Type B pancreatic cell (in vitro differentiated cells): ENCODE measurements around the gene HIKESHI. TPM values are rescaled to one million over a fixed set of nuclear protein-coding genes. Genes with fewer than 3 reads are reported as not detected.
A peak's percentile ranks its signal among the peaks of the same experiment; 100 is the strongest.
"Not testable (repeated sequence)": the region's sequence is repeated elsewhere in the genome, so short reads cannot be mapped to it uniquely, and the experiment has no call there.

ENCODE experiments used
- DNase-seq: peaks from one replicate; pipeline ENCODE4 v3.0.0; 2021; ENCODE audit warnings: mixed read lengths; ENCODE audit not compliant: unreplicated experiment; ENCODE audit errors: extremely low spot score
- H3K27ac Mint-ChIP-seq: 2 replicates; pipeline ENCODE4 v1.8.0; 2021; ENCODE audit warnings: mild to moderate bottlenecking, mixed read lengths
- H3K27me3 Mint-ChIP-seq: 2 replicates; pipeline ENCODE4 v1.8.0; 2021; ENCODE audit warnings: mixed read lengths
- H3K36me3 Mint-ChIP-seq: 2 replicates; pipeline ENCODE4 v1.8.0; 2021; ENCODE audit warnings: mixed read lengths
- H3K4me1 Mint-ChIP-seq: one replicate; pipeline ENCODE4 v1.8.0; 2021; ENCODE audit warnings: mixed read lengths; ENCODE audit not compliant: unreplicated experiment
- H3K4me3 Mint-ChIP-seq: 2 replicates; pipeline ENCODE4 v1.8.0; 2021; ENCODE audit warnings: mild to moderate bottlenecking, mixed read lengths
- H3K9me3 Mint-ChIP-seq: 2 replicates; pipeline ENCODE4 v1.8.0; 2021; ENCODE audit warnings: mixed read lengths
- CTCF ChIP-seq: fragments of 200-600 bp; sonication (generic); conservative IDR thresholded peaks from 2 replicates; pipeline ENCODE4 v1.5.0; 2021; ENCODE audit warnings: antibody characterized with exemption, mild to moderate bottlenecking
- total RNA-seq: library from RNA; stranded (reverse); gene quantifications from 2 replicates; pipeline ENCODE4 v1.2.1, GENCODE V29; 2021; ENCODE audit warnings: low replicate concordance

The HIKESHI gene
- total RNA-seq, 1 donor from 2014 or later: 40.4 TPM

DNA sequence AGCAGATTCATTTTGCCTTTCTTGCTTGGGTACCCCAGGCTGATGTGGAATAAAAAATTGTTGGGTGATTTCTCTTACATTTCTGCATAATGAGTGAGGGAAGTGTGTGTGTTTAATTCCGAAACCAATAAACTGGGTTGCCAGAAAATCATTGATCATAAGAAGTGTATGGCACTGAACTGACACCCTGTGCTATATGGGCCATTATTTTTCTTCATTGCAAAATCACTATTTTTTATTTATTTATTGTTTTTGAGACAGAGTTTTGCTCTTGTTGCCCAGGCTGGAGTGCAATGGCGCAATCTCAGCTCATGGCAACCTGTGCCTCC, 14.6 kb upstream of the HIKESHI start:
- Mint-ChIP-seq H3K27ac (no peak overlapping the region), H3K36me3 (peaks cover 5% of the 10 kb centered on the region), H3K4me3 (no peak overlapping the region), H3K9me3 (no peaks in the 10 kb centered on the region), H3K27me3 (no peaks in the 10 kb centered on the region), H3K4me1 (no peaks in the 10 kb centered on the region)
- no peak for TF ChIP-seq CTCF
- no peak for DNase-seq

- H3K36me3 Mint-ChIP-seq: no peaks in the 10 kb centered on the region
- no peak for DNase-seq
- H3K27ac Mint-ChIP-seq: peak overlapping the region; percentile 13
- TF ChIP-seq CTCF: no peak
- H3K4me1 Mint-ChIP-seq: no peaks in the 10 kb centered on the region
- no peaks in the 10 kb centered on the region for H3K9me3 Mint-ChIP-seq
- no peak overlapping the region for H3K4me3 Mint-ChIP-seq
- no peaks in the 10 kb centered on the region for H3K27me3 Mint-ChIP-seq
Measured at GRCh38 chr11:86288776-86289507, 13.1 kb upstream of the HIKESHI start.

DNA sequence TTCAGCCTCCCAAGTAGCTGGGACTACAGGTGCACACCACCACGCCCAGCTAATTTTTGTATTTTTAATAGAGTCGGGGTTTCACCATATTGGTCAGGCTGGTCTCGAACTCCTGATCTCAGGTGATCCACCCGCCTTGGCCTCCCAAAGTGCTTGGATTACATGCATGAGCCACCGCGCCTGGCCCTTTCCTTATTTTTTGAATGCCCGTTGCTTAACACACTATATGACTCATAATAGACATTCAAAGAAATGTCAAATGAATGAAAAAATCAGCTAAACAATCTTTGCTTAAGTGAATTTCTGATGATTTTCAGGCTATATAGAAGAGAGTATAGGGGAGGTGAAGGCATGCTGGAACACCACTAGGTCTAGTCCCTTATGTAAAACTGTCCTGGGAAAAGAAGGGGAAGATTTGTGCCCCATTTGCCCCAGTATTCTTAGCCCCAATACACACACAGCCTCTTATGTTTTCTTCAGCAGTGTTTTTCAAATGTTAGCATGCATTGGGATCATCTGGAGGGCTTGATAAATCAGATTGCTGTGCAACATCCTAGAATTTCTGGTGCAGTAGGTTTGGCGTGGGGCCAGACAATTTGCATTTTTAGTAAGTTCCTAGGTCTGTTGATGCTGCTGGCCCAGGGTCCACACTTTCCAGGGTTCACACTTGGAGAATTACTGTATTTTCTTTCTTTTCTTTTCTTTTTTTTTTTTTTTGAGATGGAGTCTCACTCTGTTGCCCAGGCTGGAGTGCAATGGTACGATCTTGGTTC, 12.3 kb upstream of the HIKESHI start:
- not testable (repeated sequence) for H3K4me3 Mint-ChIP-seq, H3K36me3 Mint-ChIP-seq, H3K4me1 Mint-ChIP-seq, H3K9me3 Mint-ChIP-seq, H3K27me3 Mint-ChIP-seq, DNase-seq
- H3K27ac Mint-ChIP-seq: peak overlapping the region; percentile 13

DNA sequence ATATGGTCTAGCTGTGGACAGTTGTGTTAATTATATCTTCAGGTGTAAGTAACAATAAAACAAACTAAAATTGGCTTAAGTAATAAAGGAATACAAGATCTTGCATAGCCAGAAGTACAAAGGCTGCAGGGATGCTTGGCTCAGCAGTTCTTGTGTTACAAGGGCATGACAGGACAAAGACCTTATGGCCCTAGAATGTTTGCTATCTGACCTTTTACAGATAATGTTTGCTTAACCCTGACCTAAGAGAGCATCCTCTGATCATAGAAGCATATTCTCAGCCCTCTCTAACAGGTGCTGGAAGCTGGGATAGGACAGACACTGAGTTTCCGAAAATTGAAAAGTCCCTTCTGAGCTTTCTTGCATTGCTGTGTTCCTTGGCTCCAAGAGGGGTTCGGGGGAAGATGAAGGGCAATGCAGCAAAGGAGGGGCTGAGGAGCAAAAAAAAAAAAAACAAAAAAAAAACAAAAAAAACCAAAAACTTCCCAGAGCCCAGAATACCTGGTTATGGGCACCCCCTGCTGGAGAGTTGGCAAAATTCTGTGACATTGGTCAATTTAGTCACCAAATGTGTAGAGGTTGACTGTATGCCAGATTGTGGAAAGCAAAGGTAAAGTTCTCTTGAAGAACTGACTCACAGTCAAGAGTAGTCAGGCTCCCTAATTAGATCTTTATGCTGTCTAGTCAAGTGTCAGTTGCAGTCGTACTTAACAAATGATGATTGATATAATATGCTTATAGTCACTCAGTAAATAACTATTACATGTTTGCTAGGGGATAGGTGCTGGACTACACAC, 10.4 kb upstream of the HIKESHI start:
- no peaks in the 10 kb centered on the region for H3K27me3 Mint-ChIP-seq
- no peak overlapping the region for H3K4me3 Mint-ChIP-seq
- no peaks in the 10 kb centered on the region for H3K4me1 Mint-ChIP-seq
- H3K27ac Mint-ChIP-seq: no peak overlapping the region
- no peak for DNase-seq
- H3K9me3 Mint-ChIP-seq: no peaks in the 10 kb centered on the region
- TF ChIP-seq CTCF: peak; percentile 87
- H3K36me3 Mint-ChIP-seq: no peaks in the 10 kb centered on the region

GRCh38 chr11:86292912-86293616, 9.0 kb upstream of the HIKESHI start:
- no peaks in the 10 kb centered on the region for H3K36me3 Mint-ChIP-seq
- TF ChIP-seq CTCF: no peak
- DNase-seq: no peak
- no peaks in the 10 kb centered on the region for H3K27me3 Mint-ChIP-seq
- H3K27ac Mint-ChIP-seq: no peak overlapping the region
- H3K4me1 Mint-ChIP-seq: no peaks in the 10 kb centered on the region
- no peaks in the 10 kb centered on the region for H3K9me3 Mint-ChIP-seq
- no peak overlapping the region for H3K4me3 Mint-ChIP-seq
